HPDE6-E6E7 (cell line): ENCODE measurements around the gene CUEDC1.

Experiments
- DNase-seq: peaks from one replicate; pipeline ENCODE4 v3.0.0; 2011; ENCODE audit warnings: missing footprints; ENCODE audit errors: extremely low spot score

CUEDC1 gene

GRCh38 chr17:57835333-57835900 lies 119.8 kb downstream of the CUEDC1 start:
- DNase-seq, result no peak

GRCh38 chr17:57834146-57834741 lies 121.0 kb downstream of the CUEDC1 start:
- no peak for DNase-seq

- DNase-seq, result no peak
Observed at GRCh38 chr17:57833179-57833939, 121.9 kb downstream of the CUEDC1 start.

GRCh38 chr17:57832314-57833178 lies 122.7 kb downstream of the CUEDC1 start:
- DNase-seq, result no peak

- no peak for DNase-seq
Observed at GRCh38 chr17:57830880-57831279, 124.3 kb downstream of the CUEDC1 start.

GRCh38 chr17:57823469-57824401 lies 131.5 kb downstream of the CUEDC1 start:
- DNase-seq, result no peak

- DNase-seq, result no peak
Observed at GRCh38 chr17:57819867-57820266, 135.3 kb downstream of the CUEDC1 start.

- peak; percentile 35 for DNase-seq
Observed at GRCh38 chr17:57819285-57819684, 135.9 kb downstream of the CUEDC1 start.

GRCh38 chr17:57818066-57818465 lies 137.1 kb downstream of the CUEDC1 start:
- DNase-seq, result no peak

GRCh38 chr17:57817299-57817698 lies 137.9 kb downstream of the CUEDC1 start:
- no peak for DNase-seq

- no peak for DNase-seq
Observed at GRCh38 chr17:57814421-57814820, 140.8 kb downstream of the CUEDC1 start.

GRCh38 chr17:57811638-57812280 lies 143.5 kb downstream of the CUEDC1 start:
- DNase-seq, result no peak
